SKM-1 treated with dmso at 0.1 percent for 144 hours (cell line): ENCODE measurements around the gene BDH1.
"Not testable (repeated sequence)": the region's sequence is repeated elsewhere in the genome, so short reads cannot be mapped to it uniquely, and the experiment has no call there.

Experiments used
- DNase-seq: peaks from one replicate; lab custom pipeline; 2025; ENCODE audit not compliant: unreplicated experiment; lab: John Stamatoyannopoulos, UW

The BDH1 gene

DNA sequence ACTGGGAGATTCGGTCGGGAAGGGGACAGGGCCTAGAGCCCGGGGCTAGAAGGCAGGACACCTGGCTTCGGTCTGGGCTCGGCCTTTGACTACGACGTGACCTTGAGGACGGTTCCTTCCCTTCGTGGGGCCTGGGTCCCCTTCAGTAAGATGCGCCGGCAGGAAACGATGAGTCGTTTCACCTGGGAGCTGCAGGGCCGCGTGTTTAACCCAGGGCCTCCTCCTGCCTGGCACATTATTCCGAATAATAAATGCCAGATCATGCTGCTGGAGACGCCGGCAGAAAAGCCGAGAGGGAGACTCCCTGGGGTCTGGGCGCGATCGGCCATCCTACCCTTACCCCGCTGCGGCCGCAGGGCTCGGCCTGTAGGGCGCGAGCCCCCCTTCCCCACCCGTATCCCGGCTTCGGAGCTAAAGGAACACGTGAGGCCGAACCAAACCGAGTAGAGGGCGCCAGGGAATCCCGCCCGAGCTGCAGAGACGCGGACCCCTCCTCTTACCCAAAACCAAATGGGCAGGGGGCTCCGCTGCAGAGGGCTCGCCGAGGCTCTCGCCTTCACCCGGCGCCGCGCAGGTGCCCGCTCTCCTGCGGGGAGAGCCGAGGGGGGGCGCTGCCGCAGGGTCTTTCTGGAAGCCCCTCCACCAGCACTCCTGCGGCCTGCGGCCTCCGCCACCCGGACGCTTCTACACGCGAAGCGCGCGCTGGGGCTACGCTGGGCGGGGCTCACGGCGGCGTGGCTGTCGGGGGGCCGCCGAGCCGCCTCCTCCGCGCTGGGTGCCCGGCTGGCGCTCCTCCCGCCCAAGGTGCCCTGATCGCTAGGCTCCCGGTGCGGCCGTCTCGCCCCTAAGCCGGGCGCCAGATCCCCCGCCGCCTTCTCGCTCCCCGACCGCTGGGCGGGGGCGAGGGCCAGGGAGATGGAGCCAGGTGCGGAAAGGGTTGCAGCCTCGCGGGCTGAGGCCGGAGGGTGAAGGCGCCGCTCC, at the start of gene BDH1:
BDH1 (minus strand) TSS at position 688 of the 981 bp plus-strand sequence. CDS start 9,525 bp downstream, outside the sequence.
- DNase-seq = peak; percentile 40

GRCh38 chr3:197603317-197603933, 47.7 kb upstream of the BDH1 start:
- DNase-seq = no peak

GRCh38 chr3:197602351-197602750, 46.6 kb upstream of the BDH1 start:
- not testable (repeated sequence) for DNase-seq

DNA sequence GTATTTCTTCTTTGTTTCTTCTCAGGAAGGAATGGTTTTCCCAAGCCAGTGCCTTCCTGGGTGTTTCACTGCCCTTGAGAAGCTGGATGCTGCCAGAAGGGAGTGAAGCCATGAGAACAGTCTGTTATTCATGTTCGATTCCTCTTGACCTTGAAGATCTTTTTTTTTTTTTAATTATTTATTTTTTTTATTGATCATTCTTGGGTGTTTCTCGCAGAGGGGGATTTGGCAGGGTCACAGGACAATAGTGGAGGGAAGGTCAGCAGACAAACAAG, 45.7 kb upstream of the BDH1 start:
- DNase-seq = not testable (repeated sequence)

GRCh38 chr3:197600796-197601565, 45.2 kb upstream of the BDH1 start:
- no peak for DNase-seq

DNA sequence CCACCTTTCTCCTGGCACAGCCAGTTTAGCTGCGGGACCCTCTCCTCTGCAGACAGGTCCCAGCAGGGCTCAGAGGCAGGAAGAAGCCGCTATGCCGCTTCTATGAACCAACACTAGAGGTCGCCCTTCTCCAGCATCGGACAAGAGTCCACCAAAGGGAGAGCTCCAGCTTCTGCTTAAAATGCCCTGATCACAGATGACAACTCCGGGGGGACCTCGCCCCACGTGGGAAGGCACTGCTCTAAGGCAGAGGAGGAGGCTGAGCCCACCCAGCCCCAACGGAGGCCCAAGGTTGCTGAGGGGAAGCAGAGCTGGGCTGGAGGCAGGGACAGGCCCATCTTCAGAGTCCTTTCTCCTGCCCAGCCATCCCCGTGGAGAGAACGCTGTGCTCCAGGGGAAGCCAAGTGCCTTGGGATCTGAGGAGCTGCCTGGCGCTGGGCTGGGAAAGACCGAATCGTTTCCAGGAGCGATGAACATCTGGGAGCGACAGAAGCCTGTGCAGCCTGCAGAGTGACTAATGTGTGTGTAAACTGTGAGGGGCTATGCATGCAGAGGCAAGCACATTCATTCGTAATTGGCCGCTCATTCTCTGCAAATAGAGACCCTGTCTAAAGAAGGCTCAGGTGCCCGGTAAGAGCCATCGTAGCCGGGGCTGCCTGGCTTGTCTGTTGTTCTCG, 43.5 kb upstream of the BDH1 start:
- no peak for DNase-seq

DNA sequence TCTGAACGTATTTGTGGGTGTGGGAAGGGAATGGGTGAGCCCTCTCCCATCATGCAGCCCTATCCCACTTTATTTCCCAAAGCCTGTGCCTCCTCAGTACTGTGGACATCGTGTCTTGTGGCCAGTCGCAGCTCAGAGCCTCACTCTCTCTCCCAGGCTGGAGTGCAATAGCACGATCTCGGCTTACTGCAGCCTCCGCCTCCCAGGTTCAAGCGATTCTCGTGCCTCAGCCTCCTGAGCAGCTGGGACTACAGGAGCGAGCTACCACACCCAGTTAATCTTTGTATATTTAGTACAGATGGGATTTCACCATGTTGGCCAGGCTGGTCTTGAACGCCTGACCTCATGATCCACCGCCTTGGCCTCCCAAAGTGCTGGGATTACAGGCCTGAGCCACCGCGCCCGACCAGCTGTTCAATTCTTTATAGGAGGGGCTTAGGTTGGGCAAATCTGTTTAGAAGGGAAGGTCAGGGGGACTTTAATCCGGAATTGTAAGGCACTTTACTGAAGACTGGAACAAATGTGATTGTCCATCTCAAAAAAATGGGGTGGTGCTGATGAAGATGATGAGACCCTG, 42.7 kb upstream of the BDH1 start:
- no peak for DNase-seq

DNA sequence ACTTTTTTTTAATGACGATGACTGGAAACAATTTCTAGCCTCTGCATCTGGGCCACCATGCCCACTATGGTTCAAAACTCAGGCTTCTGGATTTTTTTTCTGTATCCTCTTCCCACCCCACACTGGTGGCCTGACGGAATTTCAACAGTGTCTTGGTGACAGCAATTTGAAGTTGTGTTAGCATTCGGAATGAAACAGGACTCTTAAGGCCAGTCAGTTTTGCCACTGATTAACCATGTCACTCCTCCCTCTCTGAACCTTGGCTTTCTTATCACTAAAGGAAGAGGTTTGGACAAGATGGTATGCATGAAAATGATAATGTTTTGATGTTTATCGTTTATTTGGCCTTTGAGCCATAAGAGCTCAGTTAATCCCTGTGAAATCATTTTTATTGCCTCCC, 41.6 kb upstream of the BDH1 start:
- no peak for DNase-seq

- DNase-seq = no peak
These were observed 39.9 kb upstream of the BDH1 start for GRCh38 chr3:197595470-197596185.

DNA sequence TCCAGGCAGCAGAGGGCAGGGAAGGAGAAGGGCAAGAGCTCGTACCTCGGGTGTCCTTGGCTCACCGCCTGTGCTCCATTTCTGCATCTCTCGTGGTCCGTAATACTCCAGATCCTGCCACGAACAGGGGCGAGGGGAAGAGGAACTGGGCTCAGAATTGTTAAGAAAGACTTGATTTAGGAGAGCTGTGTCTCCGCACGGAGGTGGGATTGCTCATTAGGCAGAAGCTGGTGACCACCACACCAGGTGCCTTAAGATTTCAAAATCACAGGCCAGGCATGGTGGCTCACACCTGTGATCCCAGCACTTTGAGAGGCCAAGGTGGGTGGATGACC, 37.2 kb upstream of the BDH1 start:
- no peak for DNase-seq

GRCh38 chr3:197592361-197593045, 36.7 kb upstream of the BDH1 start:
- no peak for DNase-seq

- no peak for DNase-seq
These were observed 36.0 kb upstream of the BDH1 start for GRCh38 chr3:197591816-197592215.

DNA sequence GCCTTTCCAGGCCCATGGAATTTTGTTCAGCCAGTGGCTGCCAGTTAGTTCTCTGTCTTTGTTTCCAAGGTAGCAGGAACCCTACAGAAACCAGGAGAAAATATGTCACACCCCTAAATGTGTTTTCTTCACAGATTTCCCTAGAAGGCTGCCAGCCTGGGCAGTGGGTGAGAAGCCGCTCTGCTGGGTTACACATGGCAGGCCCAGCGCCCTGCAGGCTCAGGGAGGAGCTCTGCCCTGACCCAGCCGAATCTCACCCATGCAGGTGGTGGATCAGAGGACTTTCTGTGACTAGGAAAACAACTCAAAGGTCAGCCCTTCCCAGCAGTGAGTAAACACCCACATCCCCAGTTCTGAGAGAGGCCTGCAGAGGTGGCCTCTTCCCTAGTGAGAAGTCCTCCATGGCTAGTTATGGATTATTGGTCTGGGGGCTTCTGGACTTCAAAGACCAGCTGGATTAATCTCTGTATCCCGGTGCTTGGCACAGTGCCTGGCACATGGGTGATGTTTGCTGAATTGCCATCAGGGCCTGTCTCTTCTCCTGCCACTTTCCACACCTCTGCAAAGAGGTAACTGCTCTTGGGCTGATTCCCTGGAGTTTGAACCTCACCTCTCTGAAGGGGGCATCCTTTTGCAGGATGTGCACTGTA, 34.7 kb upstream of the BDH1 start:
- no peak for DNase-seq

- DNase-seq = no peak
These were observed 33.8 kb upstream of the BDH1 start for GRCh38 chr3:197589545-197589944.

DNA sequence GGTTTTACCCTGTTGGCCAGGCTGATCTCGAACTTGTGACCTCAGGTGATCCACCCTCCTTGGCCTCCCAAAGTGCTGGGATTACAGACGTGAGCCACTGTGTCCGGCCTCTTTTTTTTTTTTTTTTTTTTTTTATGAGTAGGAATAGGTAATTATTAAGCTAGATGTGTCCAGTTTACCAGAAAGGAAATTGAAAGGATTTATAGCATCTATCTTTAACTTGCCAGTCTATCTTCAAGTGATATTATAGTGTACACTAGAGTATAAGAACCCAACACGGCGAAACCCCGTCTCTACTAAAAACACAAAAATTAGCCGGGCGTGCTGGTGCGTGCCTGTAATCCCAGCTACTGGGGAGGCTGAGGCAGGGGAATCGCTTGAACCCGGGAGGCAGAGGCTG, 31.0 kb upstream of the BDH1 start:
- not testable (repeated sequence) for DNase-seq

DNA sequence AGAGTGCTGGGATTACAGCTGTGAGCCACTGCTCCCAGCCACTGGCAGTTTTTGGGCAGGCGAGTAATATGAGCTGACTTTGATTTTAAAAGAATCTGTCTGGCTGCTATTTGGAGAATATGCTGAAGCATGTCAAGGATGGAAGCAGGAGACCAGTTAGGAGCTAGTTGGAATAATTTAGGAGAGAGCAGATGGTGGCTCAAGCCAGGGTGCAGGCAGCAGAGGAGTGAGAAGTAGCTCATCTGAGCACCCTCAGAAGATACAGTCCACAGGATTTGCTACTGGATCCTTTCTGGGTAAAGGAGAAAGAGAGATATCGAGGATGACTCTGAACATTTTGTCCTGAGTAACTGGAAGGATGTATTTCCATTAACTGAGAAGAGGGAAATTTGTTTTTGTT, 30.4 kb upstream of the BDH1 start:
- no peak for DNase-seq

GRCh38 chr3:197584733-197585132, 29.0 kb upstream of the BDH1 start:
- DNase-seq = no peak

DNA sequence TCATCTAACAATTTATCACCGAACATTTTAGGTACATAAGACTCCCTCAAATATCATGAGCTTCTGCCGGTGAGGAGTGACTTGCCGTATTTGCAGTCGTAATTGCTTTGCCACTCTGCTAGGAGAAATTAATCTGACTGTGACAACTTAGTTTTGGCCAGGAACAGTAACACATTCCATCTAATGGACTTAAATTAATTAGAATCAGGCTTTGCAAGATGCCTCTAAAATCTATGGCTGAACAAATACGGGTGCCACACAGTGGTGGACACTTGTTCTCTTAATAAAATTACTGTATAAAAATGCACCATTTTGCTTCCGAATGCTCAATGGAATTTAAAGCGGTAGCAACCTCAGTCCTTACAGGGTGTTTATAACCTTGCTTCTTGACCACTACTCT, 27.6 kb upstream of the BDH1 start:
- DNase-seq = no peak

DNA sequence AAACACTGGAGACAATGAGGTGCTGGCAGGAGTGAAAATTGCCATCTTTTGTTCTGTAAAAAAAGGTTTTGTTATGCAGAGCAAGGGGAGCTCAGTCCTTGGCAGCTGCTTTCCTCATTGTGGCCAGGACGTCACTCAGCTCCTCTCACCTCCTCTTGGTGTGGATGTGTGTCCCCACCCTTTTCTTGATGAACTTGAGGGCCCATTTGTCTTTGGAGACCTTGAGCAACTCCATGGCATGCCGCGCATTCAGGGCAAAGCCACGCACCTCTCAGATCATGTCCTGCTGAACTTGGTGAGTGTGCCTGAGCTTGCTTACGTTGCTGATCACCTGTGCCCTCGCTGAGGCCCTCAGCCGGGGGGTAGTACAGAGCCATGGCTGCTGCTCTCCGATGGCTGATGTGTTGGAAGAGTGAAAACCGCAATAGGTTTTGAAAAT, 24.5 kb upstream of the BDH1 start:
- DNase-seq = no peak
